Left lung (tissue), 10 donors: ENCODE data around the gene PCSK4. TPM values are rescaled to one million over a fixed set of nuclear protein-coding genes. Genes with fewer than 3 reads are reported as not detected.

ENCODE experiments used
- ATAC-seq: fragments of 200-7000 bp; cut with Tn5 transposase; one replicate; pipeline ENCODE4 v1.9.1; 2020; ENCODE audit warnings: moderate library complexity
- DNase-seq, 4 donors: peaks; one replicate each; pipeline ENCODE4 v3.0.0-alpha.2; 2013 to 2020
- H3K27ac ChIP-seq, 2 donors: fragments of 200-600 bp; sonication (generic) in 1 of 2; one replicate each; pipeline versions ENCODE4 v1.5.0 to v1.8.0; 2020 to 2021
- H3K27me3 ChIP-seq, 2 donors: fragments of 200-600 bp; sonication (generic) in 1 of 2; one replicate each; pipeline versions ENCODE4 v1.5.0 to v1.8.0; 2020 to 2021
- H3K36me3 ChIP-seq, 2 donors: fragments of 200-600 bp; sonication (generic) in 1 of 2; one replicate each; pipeline versions ENCODE4 v1.5.0 to v1.8.0; 2020 to 2021
- H3K4me1 ChIP-seq, 2 donors: fragments of 200-600 bp; one replicate each; pipeline ENCODE4 v1.8.0; 2021
- H3K4me3 ChIP-seq, 2 donors: fragments of 200-600 bp; sonication (generic) in 1 of 2; one replicate each; pipeline versions ENCODE4 v1.5.0 to v1.8.0; 2020 to 2021; ENCODE audit warnings: mild to moderate bottlenecking in 1 of 2
- H3K9me3 ChIP-seq, 2 donors: fragments of 200-600 bp; sonication (generic) in 1 of 2; one replicate each; pipeline versions ENCODE4 v1.5.0 to v1.8.0; 2020 to 2021
- intact Hi-C, 2 donors: fragments of 100-400 bp; cut with DNase I; formaldehyde crosslinking; loops; one replicate each; pipeline versions ENCODE4 v1.11.2 to v1.14.2; 2022
- polyA plus RNA-seq, 6 donors: library from polyadenylated mRNA; unstranded; fragments of 120-200 nt; gene quantifications; one replicate each; pipeline ENCODE4 v1.2.1, GENCODE V29; 2013; ENCODE audit not compliant: insufficient read length in 6 of 6
- total RNA-seq, 2 donors: library from RNA; stranded (reverse); fragmentation: NEBNext Ultra II Directional; extraction: Animal tissue kit (Norgen Biotek cat#: 25700); gene quantifications; one replicate each; pipeline ENCODE4 v1.2.1, GENCODE V29; 2021
- TF ChIP-seq, protein P1 (sequence below), 2 donors: fragments of 200-600 bp; sonication (generic) in 1 of 2; IDR thresholded peaks; one replicate each; pipeline versions ENCODE4 v1.5.0 to v1.8.0; 2021; ENCODE audit warnings: antibody characterized with exemption in 2 of 2
- donor health status: DM: no; HTN: yes; CAD: no.
- donor health status: DM: no; HTN: no; CAD: no.

Gene PCSK4
- total and polyA plus RNA-seq, 8 donors: 1.9 to 6.1 (median 4.0) TPM

DNA sequence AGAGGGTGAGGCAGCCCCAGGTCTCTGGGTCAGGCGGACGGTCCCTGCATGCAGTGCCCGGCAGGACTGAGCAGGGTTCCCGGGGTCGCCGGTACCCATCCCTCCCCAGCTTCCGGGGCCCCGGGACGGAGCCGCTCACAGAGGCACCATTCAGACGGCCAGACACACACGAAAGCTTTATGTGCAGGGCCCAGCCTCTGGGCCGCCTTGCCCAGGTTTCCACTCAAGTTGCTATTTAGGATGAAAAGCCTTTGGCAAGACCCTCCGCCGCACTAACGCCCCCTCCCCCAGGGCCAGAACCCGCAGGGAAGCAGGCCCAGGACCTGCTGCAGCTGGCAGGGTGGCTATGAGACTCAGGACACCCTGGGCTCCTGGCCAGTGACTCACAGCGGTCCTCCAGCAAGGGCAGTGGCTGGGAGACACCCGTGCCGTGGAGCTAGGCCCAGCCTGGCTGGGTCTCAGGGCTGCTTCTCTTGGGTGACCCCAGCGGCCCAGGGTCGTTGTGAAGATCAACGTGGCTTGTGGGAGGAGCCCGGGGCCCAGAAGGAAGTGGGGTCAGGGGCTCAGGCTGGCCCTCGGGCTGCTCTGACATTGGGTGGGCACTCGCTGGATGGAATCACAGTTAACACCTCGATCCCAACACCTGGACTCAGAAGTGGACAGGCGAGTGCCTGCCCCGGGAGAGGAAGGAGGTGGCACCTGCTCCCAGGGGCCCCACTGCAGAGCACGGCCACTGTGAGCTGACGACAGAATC is 16.0 kb downstream of the PCSK4 start:
- H3K4me3 ChIP-seq: no peak overlapping the region
- H3K4me1 ChIP-seq: peaks cover 23 to 53% of the 10 kb centered on the region in 2 donors
- intact Hi-C loops: no loop called here
- no peaks in the 10 kb centered on the region for H3K9me3 ChIP-seq
- DNase-seq (no peak), ATAC-seq (no peak)
- H3K36me3 ChIP-seq: peaks cover 0 to 36% of the 10 kb centered on the region in 2 donors
- peaks cover 41 to 52% of the 10 kb centered on the region in 2 donors for H3K27me3 ChIP-seq
- TF ChIP-seq, protein P1, sequence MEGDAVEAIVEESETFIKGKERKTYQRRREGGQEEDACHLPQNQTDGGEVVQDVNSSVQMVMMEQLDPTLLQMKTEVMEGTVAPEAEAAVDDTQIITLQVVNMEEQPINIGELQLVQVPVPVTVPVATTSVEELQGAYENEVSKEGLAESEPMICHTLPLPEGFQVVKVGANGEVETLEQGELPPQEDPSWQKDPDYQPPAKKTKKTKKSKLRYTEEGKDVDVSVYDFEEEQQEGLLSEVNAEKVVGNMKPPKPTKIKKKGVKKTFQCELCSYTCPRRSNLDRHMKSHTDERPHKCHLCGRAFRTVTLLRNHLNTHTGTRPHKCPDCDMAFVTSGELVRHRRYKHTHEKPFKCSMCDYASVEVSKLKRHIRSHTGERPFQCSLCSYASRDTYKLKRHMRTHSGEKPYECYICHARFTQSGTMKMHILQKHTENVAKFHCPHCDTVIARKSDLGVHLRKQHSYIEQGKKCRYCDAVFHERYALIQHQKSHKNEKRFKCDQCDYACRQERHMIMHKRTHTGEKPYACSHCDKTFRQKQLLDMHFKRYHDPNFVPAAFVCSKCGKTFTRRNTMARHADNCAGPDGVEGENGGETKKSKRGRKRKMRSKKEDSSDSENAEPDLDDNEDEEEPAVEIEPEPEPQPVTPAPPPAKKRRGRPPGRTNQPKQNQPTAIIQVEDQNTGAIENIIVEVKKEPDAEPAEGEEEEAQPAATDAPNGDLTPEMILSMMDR (IDR thresholded peaks at IDR 0.05): no peak
- no peak overlapping the region for H3K27ac ChIP-seq

DNA sequence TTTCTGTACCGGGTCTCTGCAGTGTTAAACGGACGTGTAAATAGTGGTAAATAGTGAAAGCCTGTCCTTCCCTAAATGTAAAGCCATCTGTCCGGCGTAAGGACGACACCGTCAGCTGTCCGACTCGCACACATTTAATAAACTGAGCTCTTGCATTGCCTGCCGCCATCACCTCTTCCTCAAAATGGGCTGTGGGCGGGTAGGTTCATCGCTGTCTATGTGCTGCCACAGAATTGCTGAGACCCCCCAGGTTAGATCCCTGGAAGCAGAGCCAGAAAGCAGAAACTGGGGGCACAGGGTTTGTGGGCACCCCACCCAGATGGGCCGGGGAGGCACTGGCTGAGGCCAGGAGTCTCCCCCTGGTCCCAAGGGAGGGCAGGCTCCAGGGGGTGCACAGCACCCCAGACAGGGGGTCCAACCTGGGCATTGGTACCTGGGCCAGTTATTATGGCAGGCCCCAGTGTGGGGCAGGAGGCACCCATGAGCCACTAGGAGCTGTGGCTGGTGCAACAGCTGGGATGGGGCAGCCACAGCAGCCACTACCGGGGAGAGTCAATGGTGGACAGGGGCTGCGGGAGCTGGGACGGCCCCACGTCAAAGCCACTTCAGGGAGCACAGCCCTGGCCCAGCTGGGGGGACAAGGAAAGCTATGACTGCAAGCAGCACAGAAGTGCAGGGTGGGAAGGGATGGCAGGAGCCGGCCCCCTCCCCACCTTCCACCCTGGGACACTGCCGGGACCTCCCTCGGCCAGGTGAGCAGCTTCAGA is 16.9 kb downstream of the PCSK4 start:
- intact Hi-C loops: no loop called here
- H3K4me3 ChIP-seq: no peak overlapping the region
- peaks cover 50 to 62% of the 10 kb centered on the region in 2 donors for H3K27me3 ChIP-seq
- H3K36me3 ChIP-seq: peaks cover 0 to 36% of the 10 kb centered on the region in 2 donors
- no peaks in the 10 kb centered on the region for H3K9me3 ChIP-seq
- H3K4me1 ChIP-seq: peaks cover 29 to 58% of the 10 kb centered on the region in 2 donors
- H3K27ac ChIP-seq: no peak overlapping the region
- DNase-seq (peak in 1 of 4 donors; percentile 69), ATAC-seq (no peak)
- TF ChIP-seq, protein P1 (IDR thresholded peaks at IDR 0.05): no peak

DNA sequence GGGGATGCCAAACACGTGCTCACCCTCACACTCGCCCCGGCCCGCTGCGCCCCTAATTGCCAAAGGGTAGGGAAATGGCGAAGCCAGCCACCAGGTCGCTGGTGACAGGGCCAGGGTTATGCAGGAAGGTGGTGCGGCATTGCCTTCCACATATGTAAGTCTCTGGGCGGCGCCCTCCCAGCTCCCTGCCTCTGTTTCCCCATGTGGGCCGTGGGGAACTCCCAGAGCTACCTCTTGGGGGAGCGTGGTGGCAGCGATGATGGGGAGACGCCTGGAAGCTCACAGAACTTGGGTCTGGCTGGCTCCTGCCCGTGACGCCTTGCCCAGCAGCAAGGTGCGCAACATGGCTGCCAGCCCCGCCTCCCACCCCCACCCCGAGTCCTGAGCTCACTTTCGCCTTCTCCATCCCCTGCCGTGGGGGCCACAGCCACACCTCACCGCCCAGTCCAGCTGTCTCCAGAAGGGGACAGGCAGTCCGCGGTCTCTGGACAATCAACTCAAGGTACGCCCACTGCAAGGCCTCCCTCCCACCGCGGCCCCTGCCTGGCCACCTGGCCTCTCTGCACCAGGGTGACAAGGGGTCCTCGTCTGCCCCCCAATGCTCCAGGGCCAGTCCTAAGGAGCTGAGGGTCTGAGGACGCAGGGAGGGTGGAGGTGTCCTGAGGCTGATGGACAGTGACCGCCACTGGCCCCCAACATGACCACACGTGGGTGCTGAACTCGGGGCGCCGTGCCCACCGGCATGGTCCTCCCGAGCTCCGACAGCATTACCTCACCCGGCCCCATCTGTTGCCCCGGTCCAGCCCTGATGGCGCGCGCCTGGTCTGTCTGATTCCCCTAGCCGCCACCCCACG is 17.7 kb downstream of the PCSK4 start:
- no peak overlapping the region for H3K27ac ChIP-seq
- ATAC-seq (no peak), DNase-seq (no peak)
- TF ChIP-seq, protein P1 (IDR thresholded peaks at IDR 0.05): no peak
- intact Hi-C loops: no loop called here
- H3K4me1 ChIP-seq: peaks cover 32 to 58% of the 10 kb centered on the region in 2 donors
- peaks cover 0 to 36% of the 10 kb centered on the region in 2 donors for H3K36me3 ChIP-seq
- no peak overlapping the region for H3K4me3 ChIP-seq
- H3K27me3 ChIP-seq: peaks cover 58 to 70% of the 10 kb centered on the region in 2 donors
- no peaks in the 10 kb centered on the region for H3K9me3 ChIP-seq

DNA sequence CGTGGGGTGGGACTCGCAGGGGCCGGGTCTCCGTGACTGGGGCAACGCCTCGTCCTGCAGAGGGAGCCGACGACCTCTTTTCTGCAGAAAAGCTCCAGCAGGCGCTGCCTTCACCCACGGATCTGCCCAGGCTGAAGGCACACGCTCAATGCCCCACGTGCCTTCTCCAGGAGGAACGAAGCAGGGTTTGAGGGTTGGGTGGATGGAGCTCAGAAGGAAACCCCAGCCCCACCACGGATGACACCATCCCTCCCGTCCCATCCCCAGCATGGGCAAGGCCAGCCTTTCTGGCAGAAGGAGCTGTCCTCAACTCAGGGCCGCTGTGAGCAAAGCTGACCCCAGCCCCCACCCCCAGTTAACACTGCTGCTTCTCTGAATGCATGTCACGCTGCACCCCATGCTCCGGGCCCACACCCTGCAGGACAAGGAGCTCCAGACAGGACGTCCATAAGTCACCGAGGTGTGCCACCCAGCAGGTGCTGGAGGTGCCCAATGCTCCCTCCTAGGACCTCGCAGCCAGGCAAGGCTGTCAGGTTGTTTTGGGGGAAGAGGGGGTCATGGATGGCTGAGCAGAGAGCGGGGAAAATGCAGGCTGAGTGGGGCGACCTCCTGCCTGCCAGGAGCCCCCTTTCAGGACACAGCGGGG is 18.5 kb downstream of the PCSK4 start:
- ATAC-seq: no peak
- Histone ChIP-seq H3K9me3 (no peaks in the 10 kb centered on the region), H3K27me3 (peaks cover 66 to 78% of the 10 kb centered on the region in 2 donors), H3K4me1 (peaks cover 32 to 61% of the 10 kb centered on the region in 2 donors), H3K4me3 (no peak overlapping the region), H3K27ac (no peak overlapping the region), H3K36me3 (peaks cover 0 to 28% of the 10 kb centered on the region in 2 donors)
- intact Hi-C loops: no loop called here
- DNase-seq: no peak
- TF ChIP-seq, protein P1 (IDR thresholded peaks at IDR 0.05): no peak
